B cell (primary cell): ENCODE measurements around the gene MEIKIN. TPM values are rescaled to one million over a fixed set of nuclear protein-coding genes. Genes with fewer than 3 reads are reported as not detected.

Experiments
- ATAC-seq: fragments of 200-7000 bp; cut with Tn5 transposase; one replicate; pipeline ENCODE4 v1.10.0; 2021; ENCODE audit warnings: low read depth, mild to moderate bottlenecking, moderate number of reproducible peaks, moderate library complexity
- CTCF ChIA-PET: fragments of 350-600 bp; sonication (Branson Sonifier 250); formaldehyde crosslinking; loops from one replicate; lab custom pipeline; 2021; ENCODE audit warnings: antibody characterized with exemption, inconsistent platforms; lab: Charles Lee
- POLR2A ChIA-PET: fragments of 350-600 bp; sonication (Branson Sonifier 250); formaldehyde crosslinking; loops from one replicate; lab custom pipeline; 2021; ENCODE audit warnings: antibody characterized with exemption; lab: Charles Lee
- DNase-seq: peaks from one replicate; pipeline ENCODE4 v3.0.0; 2013
- H2AFZ ChIP-seq: 2 replicates; pipeline ENCODE4 v1.6.1; 2012; ENCODE audit warnings: mild to moderate bottlenecking, low read depth, low read length; ENCODE audit not compliant: insufficient read depth, poor library complexity, severe bottlenecking
- H3K27ac ChIP-seq, 2 donors: 1 replicate in 1 of 2; 2 replicates in 1 of 2; pipeline ENCODE4 v1.5.1; 2012 to 2013; ENCODE audit warnings: low read length in 2 of 2, mild to moderate bottlenecking in 2 of 2, moderate library complexity in 1 of 2
- H3K27me3 ChIP-seq, 4 experiments: fragments of 200-600 bp in 1 of 4; sonication (generic) in 1 of 4; replicated peaks in 1 of 4; 1 replicate in 2 of 4; 2 replicates in 2 of 4; pipeline versions ENCODE4 v1.6.1 to v1.7.0; 2013 to 2016; ENCODE audit warnings: low read length in 3 of 4, mild to moderate bottlenecking in 2 of 4, mixed read lengths in 1 of 4, moderate library complexity in 1 of 4; ENCODE audit not compliant: insufficient read depth in 4 of 4, control insufficient read depth in 3 of 4; ENCODE audit errors: control extremely low read depth in 1 of 4
- H3K36me3 ChIP-seq, 2 experiments: replicated peaks in 1 of 2; 1 replicate in 1 of 2; 2 replicates in 1 of 2; pipeline versions ENCODE4 v1.6.1 to v1.7.1; 2013; ENCODE audit warnings: low read length in 1 of 2; ENCODE audit not compliant: insufficient read depth in 2 of 2, control insufficient read depth in 1 of 2; ENCODE audit errors: control extremely low read depth in 1 of 2, extremely low read depth in 1 of 2
- H3K4me1 ChIP-seq, 2 donors: fragments of 200-600 bp in 1 of 2; sonication (generic) in 1 of 2; 1 replicate in 1 of 2; 2 replicates in 1 of 2; pipeline versions ENCODE4 v1.5.1 to v1.6.1; 2013 to 2017; ENCODE audit warnings: low read length in 2 of 2; ENCODE audit not compliant: control insufficient read depth in 2 of 2, insufficient read depth in 2 of 2
- H3K4me2 ChIP-seq: replicated peaks from 2 replicates; pipeline ENCODE3; 2012; ENCODE audit warnings: mild to moderate bottlenecking, low read depth, low read length; ENCODE audit not compliant: poor library complexity, severe bottlenecking
- H3K4me3 ChIP-seq, 5 experiments: fragments of 200-600 bp in 1 of 5; sonication (generic) in 1 of 5; 1 replicate in 3 of 5; 2 replicates in 2 of 5; pipeline versions ENCODE4 v1.5.1 to v1.7.0; 2011 to 2016; ENCODE audit warnings: low read length in 4 of 5, mild to moderate bottlenecking in 4 of 5, low read depth in 2 of 5, control low read depth in 1 of 5, moderate library complexity in 1 of 5; ENCODE audit not compliant: insufficient read depth in 1 of 5; ENCODE audit errors: control extremely low read depth in 1 of 5, extremely low read depth in 1 of 5
- H3K79me2 ChIP-seq: fragments of 200-600 bp; sonication (generic); one replicate; pipeline ENCODE4 v1.6.0; 2016; ENCODE audit warnings: low read length; ENCODE audit not compliant: control insufficient read depth, insufficient read depth
- H3K9ac ChIP-seq: fragments of 200-600 bp; sonication (generic); 2 replicates; pipeline ENCODE4 v1.6.1; 2017; ENCODE audit warnings: mild to moderate bottlenecking, low read length, moderate library complexity
- H3K9me3 ChIP-seq, 3 donors: one replicate each; pipeline versions ENCODE4 v1.6.1 to v1.7.1; 2013; ENCODE audit warnings: low read length in 2 of 3; ENCODE audit not compliant: control insufficient read depth in 2 of 3, insufficient read depth in 1 of 3; ENCODE audit errors: control extremely low read depth in 1 of 3
- H4K20me1 ChIP-seq: 2 replicates; pipeline ENCODE4 v1.6.0; 2012; ENCODE audit warnings: mild to moderate bottlenecking, low read length; ENCODE audit not compliant: insufficient read depth, control insufficient read depth, poor library complexity, severe bottlenecking
- H3K27ac Mint-ChIP-seq: one replicate; pipeline ENCODE4 v1.8.0; 2021; ENCODE audit warnings: mixed read lengths
- H3K27me3 Mint-ChIP-seq: one replicate; pipeline ENCODE4 v1.8.0; 2021; ENCODE audit warnings: mixed read lengths
- H3K4me1 Mint-ChIP-seq: one replicate; pipeline ENCODE4 v1.8.0; 2021; ENCODE audit warnings: mixed read lengths
- H3K4me3 Mint-ChIP-seq: one replicate; pipeline ENCODE4 v1.8.0; 2021; ENCODE audit warnings: mixed read lengths
- H3K9me3 Mint-ChIP-seq: one replicate; pipeline ENCODE4 v1.8.0; 2022; ENCODE audit warnings: mixed read lengths; ENCODE audit not compliant: insufficient read depth
- EZH2 ChIP-seq: IDR thresholded peaks from 2 replicates; pipeline ENCODE4 v1.6.1; 2012; ENCODE audit warnings: borderline replicate concordance, low read depth, mild to moderate bottlenecking, moderate library complexity, low read length; ENCODE audit not compliant: insufficient read depth, poor library complexity, severe bottlenecking
- WGBS: methylation state at CpG from one replicate; pipeline ENCODE4 v1.1.5; 2013; ENCODE audit warnings: missing lambda C conversion rate; ENCODE audit not compliant: insufficient coverage; 5-methylcytosine and 5-hydroxymethylcytosine counted together
- intact Hi-C: fragments of 100-400 bp; cut with micrococcal nuclease; formaldehyde crosslinking; loops from one replicate; pipeline ENCODE4 v1.10.0; 2022
- polyA plus RNA-seq: library from polyadenylated mRNA; depleted of rRNA; stranded (reverse); fragments of >200 nt; gene quantifications from 2 replicates; pipeline ENCODE4 v1.2.3, GENCODE V29; 2012
- total RNA-seq, 2 donors: library from RNA; stranded (reverse); fragments of 120-200 nt in 1 of 2; gene quantifications; 1 replicate in 1 of 2; 2 replicates in 1 of 2; pipeline versions ENCODE4 v1.2.3 to v1.2.4, GENCODE V29; 2013 to 2022
- TF ChIP-seq, protein P1 (sequence below): fragments of 200-600 bp; IDR thresholded peaks from one replicate; pipeline ENCODE4 v1.8.0; 2022; ENCODE audit warnings: antibody characterized with exemption, mild to moderate bottlenecking

Gene MEIKIN
- total and polyA plus RNA-seq, 2 donors (not counting 1 experiment from before 2014, with no cell fraction given) = not detected

DNA sequence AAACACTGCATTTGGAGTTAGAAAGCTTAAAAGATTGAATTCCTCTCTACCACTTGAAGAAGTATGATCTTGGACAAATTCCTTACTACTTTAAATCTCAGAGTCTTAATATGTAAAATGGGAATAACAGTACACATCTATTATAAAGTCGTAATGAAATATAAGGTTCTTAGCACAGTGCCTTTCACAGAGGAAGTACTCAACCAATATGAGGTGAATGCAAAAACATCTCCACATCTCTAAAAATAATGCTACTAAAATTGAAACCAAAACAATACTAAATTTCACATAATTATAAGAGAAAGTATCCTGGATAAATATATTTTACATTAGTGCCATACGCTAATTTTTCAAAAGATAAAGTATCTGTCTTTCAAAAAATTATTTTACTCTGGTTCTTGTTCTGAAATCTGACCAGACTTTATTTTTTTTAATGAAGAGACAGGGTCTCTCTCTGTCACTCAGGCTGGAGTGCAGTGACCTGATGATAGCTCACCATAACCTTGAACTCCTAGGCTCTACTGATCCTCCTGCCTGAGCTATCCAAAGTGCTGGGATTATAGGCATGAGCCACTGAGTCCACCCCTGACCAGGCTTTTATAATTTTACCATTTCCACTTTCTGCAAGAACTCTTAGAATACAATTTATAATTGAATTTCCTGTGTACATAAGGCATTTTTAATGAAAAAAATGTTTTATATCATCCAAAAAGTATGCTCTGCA, 127.3 kb downstream of the MEIKIN start:
- no peaks in the 10 kb centered on the region for H3K79me2 ChIP-seq
- H3K4me3 ChIP-seq = peak overlapping the region in 1 of 5 experiments; percentile 16
- peak overlapping the region; percentile 19 for H3K9ac ChIP-seq
- intact Hi-C loops = no loop called here
- peaks cover 3% of the 10 kb centered on the region for H3K27me3 Mint-ChIP-seq
- no peak for TF ChIP-seq EZH2
- TF ChIP-seq, protein P1, sequence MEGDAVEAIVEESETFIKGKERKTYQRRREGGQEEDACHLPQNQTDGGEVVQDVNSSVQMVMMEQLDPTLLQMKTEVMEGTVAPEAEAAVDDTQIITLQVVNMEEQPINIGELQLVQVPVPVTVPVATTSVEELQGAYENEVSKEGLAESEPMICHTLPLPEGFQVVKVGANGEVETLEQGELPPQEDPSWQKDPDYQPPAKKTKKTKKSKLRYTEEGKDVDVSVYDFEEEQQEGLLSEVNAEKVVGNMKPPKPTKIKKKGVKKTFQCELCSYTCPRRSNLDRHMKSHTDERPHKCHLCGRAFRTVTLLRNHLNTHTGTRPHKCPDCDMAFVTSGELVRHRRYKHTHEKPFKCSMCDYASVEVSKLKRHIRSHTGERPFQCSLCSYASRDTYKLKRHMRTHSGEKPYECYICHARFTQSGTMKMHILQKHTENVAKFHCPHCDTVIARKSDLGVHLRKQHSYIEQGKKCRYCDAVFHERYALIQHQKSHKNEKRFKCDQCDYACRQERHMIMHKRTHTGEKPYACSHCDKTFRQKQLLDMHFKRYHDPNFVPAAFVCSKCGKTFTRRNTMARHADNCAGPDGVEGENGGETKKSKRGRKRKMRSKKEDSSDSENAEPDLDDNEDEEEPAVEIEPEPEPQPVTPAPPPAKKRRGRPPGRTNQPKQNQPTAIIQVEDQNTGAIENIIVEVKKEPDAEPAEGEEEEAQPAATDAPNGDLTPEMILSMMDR = no peak
- peaks cover 6 to 11% of the 10 kb centered on the region in 2 donors for H3K4me1 ChIP-seq
- POLR2A ChIA-PET = no interaction called here
- peaks cover 0 to 4% (median 0%) of the 10 kb centered on the region in 4 experiments for H3K27me3 ChIP-seq
- WGBS = no CpG with 5 or more reads among the region's 2 CpGs
- CTCF ChIA-PET = no interaction called here
- H3K4me1 Mint-ChIP-seq = peaks cover 13% of the 10 kb centered on the region
- H3K4me3 Mint-ChIP-seq = peak overlapping the region; percentile 58
- no peaks in the 10 kb centered on the region for H3K9me3 Mint-ChIP-seq
- H4K20me1 ChIP-seq = no peaks in the 10 kb centered on the region
- H3K9me3 ChIP-seq = no peaks in the 10 kb centered on the region
- H2AFZ ChIP-seq = peak overlapping the region; percentile 55
- no peak overlapping the region for H3K27ac ChIP-seq
- H3K27ac Mint-ChIP-seq = no peak overlapping the region
- DNase-seq (no peak), ATAC-seq (no peak)
- no peaks in the 10 kb centered on the region for H3K36me3 ChIP-seq
- peak overlapping the region; percentile 42 for H3K4me2 ChIP-seq

DNA sequence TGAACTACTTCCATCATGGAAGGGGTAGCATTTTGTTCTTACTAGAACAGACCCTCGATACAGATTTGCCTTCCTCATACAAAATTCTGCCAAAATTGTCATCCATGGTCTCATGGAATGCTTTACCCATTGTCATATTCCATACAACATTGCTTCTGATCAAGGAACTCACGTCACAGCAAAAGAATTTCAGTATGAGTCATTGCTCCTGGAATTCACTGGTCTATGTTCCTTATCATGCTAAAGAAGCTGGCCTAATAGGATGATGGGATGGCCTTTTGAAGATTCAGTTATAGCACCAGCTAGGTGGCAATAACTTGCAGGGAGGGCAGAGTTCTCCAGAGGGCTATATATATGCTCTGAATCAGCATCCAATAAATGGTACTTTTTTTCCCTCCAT, 130.5 kb downstream of the MEIKIN start:
- Histone ChIP-seq H3K27me3 (peaks cover 0 to 4% (median 0%) of the 10 kb centered on the region in 4 experiments), H3K4me2 (no peak overlapping the region), H3K36me3 (no peaks in the 10 kb centered on the region), H3K9ac (no peak overlapping the region), H3K27ac (no peak overlapping the region), H3K4me3 (no peak overlapping the region), H3K9me3 (no peaks in the 10 kb centered on the region), H3K79me2 (no peaks in the 10 kb centered on the region), H3K4me1 (peaks cover 6 to 16% of the 10 kb centered on the region in 2 donors), H2AFZ (no peak overlapping the region), H4K20me1 (no peaks in the 10 kb centered on the region)
- no peak overlapping the region for H3K4me3 Mint-ChIP-seq
- H3K4me1 Mint-ChIP-seq = peaks cover 19% of the 10 kb centered on the region
- 88% methylated on average over 1 of the region's 2 CpGs for WGBS
- no peaks in the 10 kb centered on the region for H3K27me3 Mint-ChIP-seq
- ChIA-PET POLR2A (no interaction called here), CTCF (no interaction called here)
- intact Hi-C loops = no loop called here
- H3K27ac Mint-ChIP-seq = no peak overlapping the region
- no peak for DNase-seq
- H3K9me3 Mint-ChIP-seq = no peaks in the 10 kb centered on the region
- no peak for ATAC-seq
- TF ChIP-seq, protein P1 = no peak
